Fibroblast of lung (primary cell): Measurements from ENCODE around the gene ZNF512B. TPM values are rescaled to one million over a fixed set of nuclear protein-coding genes. Genes with fewer than 3 reads are reported as not detected.

ENCODE experiments used
- DNase-seq, 2 donors: peaks; one replicate each; pipeline versions ENCODE4 v3.0.0 to v3.0.0-alpha.2; 2010; ENCODE audit warnings: low read depth in 2 of 2
- H2AFZ ChIP-seq: 2 replicates; pipeline ENCODE4 v1.5.1; 2012; ENCODE audit warnings: low read length, control low read depth, inconsistent platforms
- H3K27ac ChIP-seq: 2 replicates; pipeline ENCODE4 v1.5.1; 2011; ENCODE audit warnings: low read length, control low read depth; ENCODE audit not compliant: insufficient read depth
- H3K27me3 ChIP-seq: 2 replicates; pipeline ENCODE4 v1.5.1; 2011; ENCODE audit warnings: mild to moderate bottlenecking, low read length; ENCODE audit not compliant: control insufficient read depth, insufficient read depth
- H3K36me3 ChIP-seq: 2 replicates; pipeline ENCODE4 v1.5.1; 2011; ENCODE audit warnings: low read length; ENCODE audit not compliant: control insufficient read depth, insufficient read depth
- H3K4me1 ChIP-seq: 2 replicates; pipeline ENCODE4 v1.5.1; 2011; ENCODE audit warnings: low read length; ENCODE audit not compliant: control insufficient read depth, insufficient read depth; ENCODE audit errors: extremely low read depth
- H3K4me2 ChIP-seq: 2 replicates; pipeline ENCODE4 v1.5.1; 2011; ENCODE audit warnings: low read length, control low read depth; ENCODE audit not compliant: insufficient read depth; ENCODE audit errors: extremely low read depth
- H3K4me3 ChIP-seq, 4 experiments: fragments of 200-600 bp in 1 of 4; sonication (generic) in 1 of 4; replicated peaks in 1 of 4; 2 replicates each; pipeline ENCODE4 v1.5.1; 2011 to 2016; ENCODE audit warnings: low read length in 4 of 4, low read depth in 3 of 4, mild to moderate bottlenecking in 3 of 4, control low read depth in 2 of 4, inconsistent platforms in 1 of 4, mixed read lengths in 1 of 4; ENCODE audit not compliant: insufficient read depth in 1 of 4; ENCODE audit errors: control extremely low read depth in 1 of 4
- H3K79me2 ChIP-seq: 2 replicates; pipeline ENCODE4 v1.5.1; 2012; ENCODE audit warnings: mild to moderate bottlenecking, low read length, inconsistent platforms; ENCODE audit not compliant: control insufficient read depth, insufficient read depth
- H3K9ac ChIP-seq: 2 replicates; pipeline ENCODE4 v1.5.1; 2011; ENCODE audit warnings: mild to moderate bottlenecking, low read length, control low read depth; ENCODE audit not compliant: insufficient read depth
- H3K9me3 ChIP-seq: 2 replicates; pipeline ENCODE4 v1.5.1; 2012; ENCODE audit warnings: low read depth, low read length; ENCODE audit not compliant: control insufficient read depth, insufficient read depth
- H4K20me1 ChIP-seq: 2 replicates; pipeline ENCODE4 v1.5.1; 2011; ENCODE audit warnings: low read length; ENCODE audit not compliant: control insufficient read depth, insufficient read depth; ENCODE audit errors: extremely low read depth
- EZH2 ChIP-seq: IDR thresholded peaks from 2 replicates; pipeline ENCODE4 v1.5.1; 2012; ENCODE audit warnings: low read length, control low read depth, mild to moderate bottlenecking; ENCODE audit errors: missing control alignments
- polyA plus RNA-seq, 2 donors: library from polyadenylated mRNA; depleted of rRNA in 1 of 2; stranded (reverse) in 1 of 2; unstranded in 1 of 2; fragments of >200 nt; gene quantifications; 2 replicates each; pipeline ENCODE4 v1.2.1, GENCODE V29; 2011 to 2012; ENCODE audit warnings: missing spikeins in 1 of 2
- total RNA-seq: library from RNA; depleted of rRNA; stranded (reverse); fragments of >200 nt; gene quantifications from 2 replicates; pipeline ENCODE4 v1.2.1, GENCODE V29; 2014
- TF ChIP-seq, protein P1 (sequence below), 2 donors: IDR thresholded peaks in 1 of 2; conservative IDR thresholded peaks in 1 of 2; 1 replicate in 1 of 2; 2 replicates in 1 of 2; pipeline ENCODE4 v1.5.1; 2011 to 2012; ENCODE audit warnings: low read length in 2 of 2, control low read depth in 1 of 2, inconsistent platforms in 1 of 2, low read depth in 1 of 2, mild to moderate bottlenecking in 1 of 2

Gene ZNF512B
- total and polyA plus RNA-seq, 2 donors (not counting 1 experiment from before 2014, with no cell fraction given): 3.5 to 8.4 TPM

DNA sequence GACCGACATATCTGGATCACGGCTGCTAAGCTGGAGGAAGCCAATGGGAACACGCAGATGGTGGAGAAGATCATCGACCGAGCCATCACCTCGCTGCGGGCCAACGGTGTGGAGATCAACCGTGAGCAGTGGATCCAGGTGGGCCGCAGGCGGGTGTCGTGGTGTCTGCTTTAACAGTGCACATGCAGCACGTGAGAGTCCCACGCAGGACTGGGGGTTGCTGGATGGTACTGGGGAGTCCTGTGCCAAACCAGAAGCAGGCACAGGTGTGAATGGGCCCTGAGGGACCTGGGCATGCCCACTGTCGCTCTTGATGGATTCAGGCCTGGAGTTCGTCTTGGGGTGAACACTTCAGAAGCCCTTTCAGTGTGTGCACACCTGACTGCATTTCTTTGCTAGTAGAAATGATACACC is 41.6 kb upstream of the ZNF512B start:
- no peak overlapping the region for H3K4me2 ChIP-seq
- H3K9ac ChIP-seq: no peak overlapping the region
- H2AFZ ChIP-seq: no peak overlapping the region
- no peak overlapping the region for H3K4me3 ChIP-seq
- no peaks in the 10 kb centered on the region for H3K27me3 ChIP-seq
- no peak for DNase-seq
- H3K36me3 ChIP-seq: peaks cover 22% of the 10 kb centered on the region
- H4K20me1 ChIP-seq: no peaks in the 10 kb centered on the region
- no peak overlapping the region for H3K27ac ChIP-seq
- no peaks in the 10 kb centered on the region for H3K9me3 ChIP-seq
- TF ChIP-seq, protein P1, sequence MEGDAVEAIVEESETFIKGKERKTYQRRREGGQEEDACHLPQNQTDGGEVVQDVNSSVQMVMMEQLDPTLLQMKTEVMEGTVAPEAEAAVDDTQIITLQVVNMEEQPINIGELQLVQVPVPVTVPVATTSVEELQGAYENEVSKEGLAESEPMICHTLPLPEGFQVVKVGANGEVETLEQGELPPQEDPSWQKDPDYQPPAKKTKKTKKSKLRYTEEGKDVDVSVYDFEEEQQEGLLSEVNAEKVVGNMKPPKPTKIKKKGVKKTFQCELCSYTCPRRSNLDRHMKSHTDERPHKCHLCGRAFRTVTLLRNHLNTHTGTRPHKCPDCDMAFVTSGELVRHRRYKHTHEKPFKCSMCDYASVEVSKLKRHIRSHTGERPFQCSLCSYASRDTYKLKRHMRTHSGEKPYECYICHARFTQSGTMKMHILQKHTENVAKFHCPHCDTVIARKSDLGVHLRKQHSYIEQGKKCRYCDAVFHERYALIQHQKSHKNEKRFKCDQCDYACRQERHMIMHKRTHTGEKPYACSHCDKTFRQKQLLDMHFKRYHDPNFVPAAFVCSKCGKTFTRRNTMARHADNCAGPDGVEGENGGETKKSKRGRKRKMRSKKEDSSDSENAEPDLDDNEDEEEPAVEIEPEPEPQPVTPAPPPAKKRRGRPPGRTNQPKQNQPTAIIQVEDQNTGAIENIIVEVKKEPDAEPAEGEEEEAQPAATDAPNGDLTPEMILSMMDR (conservative IDR thresholded peaks at IDR 0.05 in 1 of 2, IDR thresholded peaks at IDR 0.05 in 1 of 2; ENCODE audit: low read depth in 1 of 2, low read length in 2 of 2): no peak
- no peak for TF ChIP-seq EZH2
- peaks cover 4% of the 10 kb centered on the region for H3K79me2 ChIP-seq
- H3K4me1 ChIP-seq: no peaks in the 10 kb centered on the region

DNA sequence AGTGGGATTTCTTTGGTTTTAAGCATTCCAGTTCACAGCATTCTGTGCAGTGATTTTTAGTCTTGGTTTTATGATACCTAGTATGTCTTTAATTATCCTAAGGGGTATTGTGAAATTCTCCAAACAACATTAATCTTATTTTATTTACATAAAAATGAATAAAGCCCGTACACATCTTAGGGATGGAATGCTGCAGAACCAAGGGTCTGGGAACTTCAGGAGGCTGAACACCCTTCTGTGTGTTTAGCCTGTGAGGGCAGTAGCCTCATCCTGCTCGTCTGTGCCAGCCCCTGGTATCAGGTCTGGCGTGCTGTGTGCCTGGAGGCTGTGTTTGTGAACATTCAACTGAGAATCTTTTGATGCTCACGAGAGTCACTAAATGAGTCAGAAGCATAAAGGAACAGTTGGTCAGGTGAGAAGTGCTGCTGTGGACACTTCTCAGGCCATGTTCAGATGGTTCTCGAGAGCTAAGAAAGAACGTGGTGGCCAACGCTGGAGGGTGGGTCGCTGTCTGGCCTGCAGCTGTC is 41.0 kb upstream of the ZNF512B start:
- DNase-seq: peak in 1 of 2 donors; percentile 6
- Histone ChIP-seq H2AFZ (no peak overlapping the region), H3K9ac (no peak overlapping the region), H3K27ac (no peak overlapping the region), H3K4me2 (no peak overlapping the region), H3K4me1 (no peaks in the 10 kb centered on the region), H3K4me3 (no peak overlapping the region), H4K20me1 (no peaks in the 10 kb centered on the region), H3K9me3 (no peaks in the 10 kb centered on the region), H3K36me3 (peaks cover 22% of the 10 kb centered on the region), H3K27me3 (no peaks in the 10 kb centered on the region), H3K79me2 (peaks cover 4% of the 10 kb centered on the region)
- TF ChIP-seq, protein P1 (conservative IDR thresholded peaks at IDR 0.05 in 1 of 2, IDR thresholded peaks at IDR 0.05 in 1 of 2; ENCODE audit: low read depth in 1 of 2, low read length in 2 of 2): no peak
- TF ChIP-seq EZH2: no peak

DNA sequence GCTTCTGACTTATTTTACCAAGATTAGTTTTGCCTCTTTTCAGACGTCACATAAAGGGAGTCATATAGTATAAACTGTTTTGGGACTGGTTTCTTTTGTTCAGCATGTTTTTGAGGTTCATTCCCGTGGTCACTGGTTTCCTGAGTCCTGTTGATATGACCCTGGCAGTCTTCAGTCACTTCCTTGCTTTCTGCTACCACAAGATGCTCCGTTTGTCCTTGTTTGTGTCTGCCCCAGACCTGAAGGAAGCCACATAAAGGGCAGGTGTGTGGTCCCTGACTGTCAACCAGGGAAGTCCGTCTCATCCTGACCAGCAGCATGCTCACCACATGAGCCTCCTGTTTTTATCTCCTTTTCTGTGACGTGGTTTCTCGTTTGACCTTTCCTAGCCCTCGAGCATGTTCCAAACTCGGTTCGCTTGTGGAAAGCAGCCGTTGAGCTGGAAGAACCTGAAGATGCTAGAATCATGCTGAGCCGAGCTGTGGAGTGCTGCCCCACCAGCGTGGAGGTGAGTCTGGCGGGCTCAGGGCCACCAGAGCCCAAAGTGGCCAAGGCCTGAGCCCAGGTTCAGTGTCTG is 40.2 kb upstream of the ZNF512B start:
- Histone ChIP-seq H3K9me3 (no peaks in the 10 kb centered on the region), H3K27ac (no peak overlapping the region), H3K27me3 (no peaks in the 10 kb centered on the region), H2AFZ (no peak overlapping the region), H3K4me3 (no peak overlapping the region), H3K79me2 (peaks cover 4% of the 10 kb centered on the region), H3K4me2 (no peak overlapping the region), H3K36me3 (peaks cover 21% of the 10 kb centered on the region), H3K4me1 (peaks cover 3% of the 10 kb centered on the region), H4K20me1 (no peaks in the 10 kb centered on the region), H3K9ac (no peak overlapping the region)
- DNase-seq: no peak
- no peak for TF ChIP-seq EZH2
